ENCODE results near the gene AMY2B.
"Not testable (repeated sequence)": the region's sequence is repeated elsewhere in the genome, so short reads cannot be mapped to it uniquely, and the experiment has no call there.

Gene AMY2B

DNA sequence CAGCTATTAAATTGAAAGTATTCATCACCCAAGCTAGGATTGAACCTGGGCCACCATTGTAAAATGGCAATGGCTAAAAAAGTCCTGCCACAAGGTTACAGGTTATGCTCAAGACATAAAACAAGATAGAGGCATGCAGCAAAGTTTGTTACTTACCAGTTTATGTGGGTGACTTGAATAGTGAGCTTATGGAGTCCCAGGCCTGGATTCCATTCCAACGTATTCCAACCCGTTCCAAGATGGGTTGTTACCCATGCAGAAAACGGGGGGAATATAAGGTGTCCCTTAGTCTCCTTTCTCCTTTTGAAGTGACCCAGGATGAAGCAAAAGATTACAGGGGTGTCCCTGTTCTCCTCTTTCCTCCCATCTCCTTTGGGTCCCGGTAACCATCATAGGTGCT, 56.0 kb downstream of the AMY2B start:
- DNase-seq = not testable (repeated sequence)

Measured in cerebellar nuclear complex (tissue), 1 donor.